ENCODE results near the gene PREB. TPM values are rescaled to one million over a fixed set of nuclear protein-coding genes. Genes with fewer than 3 reads are reported as not detected.
A peak's percentile ranks its signal among the peaks of the same experiment; 100 is the strongest.

The PREB gene
- total and polyA plus RNA-seq, 3 experiments from 2014 or later = 68.6 to 80.6 (median 79.5) TPM

DNA sequence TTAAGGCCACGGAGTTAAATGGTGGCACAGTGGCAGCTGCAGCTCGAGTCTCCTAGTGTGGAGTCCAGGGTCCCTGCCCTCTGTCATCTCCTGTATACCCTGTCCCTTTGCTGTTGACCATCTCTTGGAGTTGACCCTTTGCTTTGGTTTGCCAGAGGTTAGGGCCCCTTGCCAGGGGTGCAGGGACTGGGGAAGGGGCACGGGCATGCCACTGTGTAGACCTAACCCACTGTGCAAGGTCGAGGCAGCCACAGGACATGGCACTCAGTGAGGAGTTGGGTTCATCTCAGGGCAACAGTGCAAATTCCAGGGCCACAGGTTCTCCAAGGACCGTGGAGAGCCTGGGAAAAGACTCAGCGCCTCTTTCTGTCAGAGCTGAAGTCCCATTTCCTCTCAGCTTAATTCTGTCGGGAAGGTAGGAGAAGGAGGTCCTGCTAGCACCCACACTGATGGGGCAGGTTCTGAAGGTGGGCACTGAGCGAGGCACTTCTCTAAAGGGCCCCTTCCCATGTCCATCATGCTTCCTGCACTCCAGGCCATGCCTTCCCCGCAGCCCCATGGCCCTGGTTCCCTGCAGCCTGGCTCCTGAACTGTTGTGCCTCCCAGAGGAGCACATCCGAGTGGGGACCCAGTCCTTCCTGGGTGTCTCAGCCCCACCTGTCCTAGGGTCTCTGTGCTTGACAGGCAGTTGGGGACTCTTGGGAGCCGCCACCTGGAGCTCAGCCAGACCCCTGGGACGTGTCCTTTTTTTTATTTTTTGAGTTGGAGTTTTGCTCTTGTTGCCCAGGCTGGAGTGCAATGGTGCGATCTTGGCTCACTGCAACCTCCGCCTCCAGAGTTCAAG is 45.1 kb downstream of the PREB start:
- H3K36me3 ChIP-seq (ENCODE audit: insufficient read depth, low read length) = no peaks in the 10 kb centered on the region
- DNase-seq = no peak
- H3K27me3 Mint-ChIP-seq = no peaks in the 10 kb centered on the region
- peaks cover 16 to 19% (median 18%) of the 10 kb centered on the region in 3 donors for H3K4me1 Mint-ChIP-seq
- no peaks in the 10 kb centered on the region for H3K27me3 ChIP-seq (ENCODE audit: insufficient read depth, low read length, poor library complexity, severe bottlenecking)
- peak overlapping the region in 1 of 7 donors; percentile 18 for H3K4me3 Mint-ChIP-seq
- CTCF ChIA-PET = interaction anchor here (1.3 to 2.8 kb wide), 4 partner anchors 12 to 188 kb away, joined by 4 to 10 read pairs (median 4); no protein-coding TSS in a partner anchor
- POLR2A ChIA-PET = no interaction called here
- H3K4me1 ChIP-seq (ENCODE audit: insufficient read depth, low read length) = peaks cover 19% of the 10 kb centered on the region
- no peaks in the 10 kb centered on the region for H3K9me3 Mint-ChIP-seq
- H3K27ac Mint-ChIP-seq = peak overlapping the region in 1 of 8 donors; percentile 69
- peaks cover 0 to 2% (median 0%) of the 10 kb centered on the region in 3 donors for H3K36me3 Mint-ChIP-seq
- H3K27ac ChIP-seq (ENCODE audit: low read depth, low read length) = no peak overlapping the region
- no peaks in the 10 kb centered on the region for H3K9me3 ChIP-seq (ENCODE audit: low read length)
- no peak overlapping the region for H3K4me3 ChIP-seq (ENCODE audit: low read length)

DNA sequence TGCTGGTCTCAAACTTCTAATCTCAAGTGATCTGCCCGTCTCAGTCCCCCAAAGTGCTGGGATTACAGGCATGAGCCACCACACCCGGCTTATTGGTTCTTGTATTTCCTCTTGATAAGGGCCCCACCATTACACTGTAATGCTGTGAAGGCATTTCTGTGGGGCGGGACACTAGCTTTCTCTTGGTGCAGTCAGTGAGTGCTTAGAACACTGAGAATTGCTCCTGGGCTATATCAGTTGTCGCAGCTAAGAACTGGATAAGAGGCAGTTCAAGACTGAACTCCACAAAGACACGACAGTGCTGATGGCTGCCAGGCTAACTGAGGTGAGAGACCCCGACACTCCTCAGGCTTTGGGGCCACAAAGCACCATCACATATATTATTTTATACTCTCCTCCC is 45.8 kb downstream of the PREB start:
- Histone ChIP-seq H3K36me3 (ENCODE audit: insufficient read depth, low read length) (no peaks in the 10 kb centered on the region), H3K4me1 (ENCODE audit: insufficient read depth, low read length) (peaks cover 19% of the 10 kb centered on the region), H3K27me3 (ENCODE audit: insufficient read depth, low read length, poor library complexity, severe bottlenecking) (no peaks in the 10 kb centered on the region), H3K4me3 (ENCODE audit: low read length) (no peak overlapping the region), H3K27ac (ENCODE audit: low read depth, low read length) (no peak overlapping the region), H3K9me3 (ENCODE audit: low read length) (no peaks in the 10 kb centered on the region)
- H3K4me1 Mint-ChIP-seq = peaks cover 18 to 19% (median 19%) of the 10 kb centered on the region in 3 donors
- no peaks in the 10 kb centered on the region for H3K9me3 Mint-ChIP-seq
- no peak for DNase-seq
- peaks cover 0 to 2% (median 0%) of the 10 kb centered on the region in 3 donors for H3K36me3 Mint-ChIP-seq
- H3K4me3 Mint-ChIP-seq = peak overlapping the region in 4 of 7 donors; percentile 23 to 68 (median 35)
- ChIA-PET POLR2A (no interaction called here), CTCF (interaction anchor here (1.0 to 3.8 kb wide), 6 partner anchors 13 to 191 kb away, joined by 4 to 16 read pairs (median 8); partner anchors contain the start of gene AGBL5)
- H3K27ac Mint-ChIP-seq = peak overlapping the region in 1 of 8 donors; percentile 69
- no peaks in the 10 kb centered on the region for H3K27me3 Mint-ChIP-seq

DNA sequence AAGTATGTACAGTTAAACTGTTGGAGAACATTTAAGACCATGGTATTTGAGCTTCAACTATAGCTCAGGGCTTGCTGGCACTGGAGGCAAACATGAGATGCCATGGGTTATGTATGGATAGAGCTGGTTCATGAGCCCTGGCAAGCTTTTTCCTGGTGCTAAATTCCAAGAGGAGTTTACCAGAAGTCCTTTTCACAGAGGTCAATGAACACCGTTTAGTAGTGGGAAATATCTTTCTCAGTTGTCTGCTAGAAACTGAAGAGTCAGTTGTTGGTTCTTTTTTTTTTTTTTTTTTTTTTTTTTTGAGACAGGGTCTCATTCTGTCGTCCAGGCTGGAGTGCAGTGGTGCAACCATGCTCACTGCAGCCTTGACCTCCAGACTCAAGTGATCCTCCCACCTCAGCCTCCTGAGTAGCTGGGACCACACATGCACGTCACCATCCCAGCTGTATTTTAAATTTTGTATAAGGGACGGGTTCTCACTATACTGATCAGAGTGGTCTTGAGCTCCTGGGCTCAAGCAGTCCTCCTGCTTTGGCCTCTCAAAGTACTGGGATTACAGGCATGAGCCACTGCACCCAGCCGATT is 46.5 kb downstream of the PREB start:
- POLR2A ChIA-PET = interaction anchor here (1.1 to 3.8 kb wide), 5 partner anchors 8 to 138 kb away, joined by 3 to 24 read pairs (median 3); partner anchors contain the start of genes AGBL5 and OST4
- peak overlapping the region in 2 of 8 donors; percentile 37 to 73 for H3K27ac Mint-ChIP-seq

DNA sequence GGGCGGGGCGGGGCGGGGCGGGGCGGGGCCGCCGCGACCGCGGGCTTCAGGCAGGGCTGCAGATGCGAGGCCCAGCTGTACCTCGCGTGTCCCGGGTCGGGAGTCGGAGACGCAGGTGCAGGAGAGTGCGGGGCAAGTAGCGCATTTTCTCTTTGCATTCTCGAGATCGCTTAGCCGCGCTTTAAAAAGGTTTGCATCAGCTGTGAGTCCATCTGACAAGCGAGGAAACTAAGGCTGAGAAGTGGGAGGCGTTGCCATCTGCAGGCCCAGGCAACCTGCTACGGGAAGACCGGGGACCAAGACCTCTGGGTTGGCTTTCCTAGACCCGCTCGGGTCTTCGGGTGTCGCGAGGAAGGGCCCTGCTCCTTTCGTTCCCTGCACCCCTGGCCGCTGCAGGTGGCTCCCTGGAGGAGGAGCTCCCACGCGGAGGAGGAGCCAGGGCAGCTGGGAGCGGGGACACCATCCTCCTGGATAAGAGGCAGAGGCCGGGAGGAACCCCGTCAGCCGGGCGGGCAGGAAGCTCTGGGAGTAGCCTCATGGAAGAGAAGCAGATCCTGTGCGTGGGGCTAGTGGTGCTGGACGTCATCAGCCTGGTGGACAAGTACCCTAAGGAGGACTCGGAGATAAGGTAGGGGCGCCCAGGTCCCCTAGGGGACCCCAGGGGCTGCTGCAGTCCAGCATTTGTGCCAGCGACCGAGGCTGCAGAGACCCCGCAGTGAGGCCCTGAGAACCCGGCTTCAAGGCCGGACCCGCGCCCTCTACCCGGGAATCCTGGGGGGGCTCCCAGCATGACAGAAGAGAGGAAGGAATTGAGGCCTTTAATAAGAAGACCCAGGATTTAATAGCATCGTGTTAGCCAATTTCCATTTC is 47.5 kb downstream of the PREB start, which contains the start of gene KHK:
Gene KHK (plus strand): TSS at position 49 of the 870 bp plus-strand sequence. CDS start 488 bp downstream, at position 537.
- Mint-ChIP-seq H3K4me1 (peaks cover 18 to 19% (median 19%) of the 10 kb centered on the region in 3 donors), H3K27me3 (no peaks in the 10 kb centered on the region), H3K36me3 (peaks cover 0 to 2% (median 0%) of the 10 kb centered on the region in 3 donors), H3K9me3 (no peaks in the 10 kb centered on the region), H3K4me3 (peak within 1 kb of the TSS; percentile 79 to 94 (median 84)), H3K27ac (peak within 1 kb of the TSS; percentile 52 to 94 (median 77))
- POLR2A ChIA-PET = interaction anchor here (0.9 to 3.8 kb wide), 7 partner anchors 9 to 285 kb away, joined by 3 to 24 read pairs (median 3); partner anchors contain the start of genes AGBL5 and OST4
- H3K4me1 ChIP-seq (ENCODE audit: insufficient read depth, low read length) = peaks cover 25% of the 10 kb centered on the region
- peak within 1 kb of the TSS; percentile 75 for H3K27ac ChIP-seq (ENCODE audit: low read depth, low read length)
- H3K4me3 ChIP-seq (ENCODE audit: low read length) = peak within 1 kb of the TSS; percentile 67
- no peaks in the 10 kb centered on the region for H3K27me3 ChIP-seq (ENCODE audit: insufficient read depth, low read length, poor library complexity, severe bottlenecking)
- CTCF ChIA-PET = interaction anchor here (0.7 to 3.8 kb wide), 20 partner anchors 12 to 216 kb away, joined by 3 to 16 read pairs (median 4); partner anchors contain the start of genes ABHD1, AGBL5, OST4 and PREB
- DNase-seq = peak in 1 of 5 donors; percentile 16
- H3K9me3 ChIP-seq (ENCODE audit: low read length) = no peaks in the 10 kb centered on the region
- no peaks in the 10 kb centered on the region for H3K36me3 ChIP-seq (ENCODE audit: insufficient read depth, low read length)

More for the DNA sequence above, 46.5 kb downstream of the PREB start:
- DNase-seq = no peak
- Mint-ChIP-seq H3K36me3 (peaks cover 0 to 2% (median 0%) of the 10 kb centered on the region in 3 donors), H3K27me3 (no peaks in the 10 kb centered on the region), H3K4me3 (peak overlapping the region; percentile 30 to 94 (median 75)), H3K4me1 (peaks cover 18 to 19% (median 19%) of the 10 kb centered on the region in 3 donors), H3K9me3 (no peaks in the 10 kb centered on the region)
- H3K27me3 ChIP-seq (ENCODE audit: insufficient read depth, low read length, poor library complexity, severe bottlenecking) = no peaks in the 10 kb centered on the region
- no peaks in the 10 kb centered on the region for H3K36me3 ChIP-seq (ENCODE audit: insufficient read depth, low read length)
- no peak overlapping the region for H3K4me3 ChIP-seq (ENCODE audit: low read length)
- no peaks in the 10 kb centered on the region for H3K9me3 ChIP-seq (ENCODE audit: low read length)
- peaks cover 19% of the 10 kb centered on the region for H3K4me1 ChIP-seq (ENCODE audit: insufficient read depth, low read length)
- CTCF ChIA-PET = interaction anchor here (0.7 to 3.8 kb wide), 13 partner anchors 11 to 215 kb away, joined by 3 to 16 read pairs (median 5); partner anchors contain the start of genes AGBL5 and PREB
- no peak overlapping the region for H3K27ac ChIP-seq (ENCODE audit: low read depth, low read length)

DNA sequence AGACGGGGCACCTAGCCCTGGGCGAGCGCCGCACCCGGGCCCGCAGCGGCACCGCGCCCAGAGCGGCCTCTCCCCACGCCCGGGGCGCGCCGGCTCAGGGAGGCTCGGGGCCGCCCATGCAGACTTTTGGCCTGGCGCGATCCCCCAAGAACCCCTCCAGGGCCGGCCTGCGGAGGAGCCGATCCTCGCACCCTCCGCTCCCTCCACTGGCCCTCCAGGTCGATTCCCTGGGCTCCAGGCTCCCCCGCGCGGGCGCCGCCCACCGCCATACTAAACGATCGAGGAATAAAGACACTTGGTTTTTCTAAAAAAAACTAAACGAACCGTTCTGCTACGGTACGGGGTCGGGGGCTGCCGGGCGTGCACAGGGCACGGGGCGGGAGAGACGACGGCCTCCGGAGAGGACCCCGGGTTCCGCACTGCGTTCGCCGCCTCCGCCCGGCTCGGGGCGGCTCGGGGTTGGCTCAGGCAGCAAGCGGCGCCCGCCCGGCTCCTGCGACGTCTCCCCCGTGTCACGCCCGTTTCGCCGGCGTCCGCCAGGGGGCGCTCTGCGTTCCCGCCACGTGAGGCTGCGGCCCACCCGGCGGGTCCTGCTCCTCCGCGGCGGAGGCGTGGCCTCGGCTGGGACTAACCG is 48.2 kb downstream of the PREB start:
- Histone ChIP-seq H3K9me3 (ENCODE audit: low read length) (no peaks in the 10 kb centered on the region), H3K36me3 (ENCODE audit: insufficient read depth, low read length) (no peaks in the 10 kb centered on the region), H3K4me3 (ENCODE audit: low read length) (peak overlapping the region; percentile 60), H3K27me3 (ENCODE audit: insufficient read depth, low read length, poor library complexity, severe bottlenecking) (no peaks in the 10 kb centered on the region), H3K4me1 (ENCODE audit: insufficient read depth, low read length) (peaks cover 32% of the 10 kb centered on the region), H3K27ac (ENCODE audit: low read depth, low read length) (peak overlapping the region; percentile 75)
- Mint-ChIP-seq H3K4me3 (peak overlapping the region; percentile 79 to 94 (median 82)), H3K9me3 (no peaks in the 10 kb centered on the region), H3K27ac (peak overlapping the region; percentile 46 to 94 (median 73)), H3K36me3 (no peaks in the 10 kb centered on the region), H3K4me1 (peaks cover 20 to 25% (median 24%) of the 10 kb centered on the region in 3 donors), H3K27me3 (no peaks in the 10 kb centered on the region)
- POLR2A ChIA-PET = interaction anchor here (0.9 to 3.8 kb wide), 5 partner anchors 11 to 285 kb away, joined by 3 to 24 read pairs (median 6); partner anchors contain the start of genes AGBL5 and OST4
- CTCF ChIA-PET = interaction anchor here (0.9 to 3.8 kb wide), 13 partner anchors 13 to 207 kb away, joined by 3 to 16 read pairs (median 3); partner anchors contain the start of genes ABHD1, AGBL5, OST4 and PREB
- peak; percentile 97 to 99 (median 97) for DNase-seq

DNA sequence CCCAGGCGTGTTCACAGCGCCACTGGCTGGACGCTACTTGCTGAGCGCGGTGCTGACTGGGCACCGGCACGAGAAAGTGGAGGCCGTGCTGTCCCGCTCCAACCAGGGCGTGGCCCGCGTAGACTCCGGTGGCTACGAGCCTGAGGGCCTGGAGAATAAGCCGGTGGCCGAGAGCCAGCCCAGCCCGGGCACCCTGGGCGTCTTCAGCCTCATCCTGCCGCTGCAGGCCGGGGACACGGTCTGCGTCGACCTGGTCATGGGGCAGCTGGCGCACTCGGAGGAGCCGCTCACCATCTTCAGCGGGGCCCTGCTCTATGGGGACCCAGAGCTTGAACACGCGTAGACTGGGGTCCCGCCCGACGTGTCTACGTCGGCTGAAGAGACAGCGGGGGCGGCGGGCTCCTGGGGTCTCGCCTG is 48.8 kb downstream of the PREB start:
- Histone ChIP-seq H3K36me3 (ENCODE audit: insufficient read depth, low read length) (no peaks in the 10 kb centered on the region), H3K9me3 (ENCODE audit: low read length) (no peaks in the 10 kb centered on the region), H3K27ac (ENCODE audit: low read depth, low read length) (peak overlapping the region; percentile 75), H3K27me3 (ENCODE audit: insufficient read depth, low read length, poor library complexity, severe bottlenecking) (no peaks in the 10 kb centered on the region), H3K4me3 (ENCODE audit: low read length) (peak overlapping the region; percentile 60), H3K4me1 (ENCODE audit: insufficient read depth, low read length) (peaks cover 37% of the 10 kb centered on the region)
- H3K4me1 Mint-ChIP-seq = peaks cover 25 to 30% (median 30%) of the 10 kb centered on the region in 3 donors
- peak overlapping the region; percentile 58 to 94 (median 76) for H3K4me3 Mint-ChIP-seq
- no peaks in the 10 kb centered on the region for H3K27me3 Mint-ChIP-seq
- H3K9me3 Mint-ChIP-seq = no peaks in the 10 kb centered on the region
- no peaks in the 10 kb centered on the region for H3K36me3 Mint-ChIP-seq
- ChIA-PET POLR2A (interaction anchor here (1.2 to 3.8 kb wide), 3 partner anchors 11 to 35 kb away, joined by 4 to 24 read pairs (median 6); partner anchors contain the start of genes AGBL5 and OST4), CTCF (interaction anchor here (1.0 to 3.8 kb wide), 4 partner anchors 17 to 207 kb away, joined by 3 to 16 read pairs (median 9); partner anchors contain the start of gene AGBL5)
- H3K27ac Mint-ChIP-seq = peak overlapping the region; percentile 8 to 87 (median 64)
- DNase-seq = peak in 1 of 5 donors; percentile 14

Measured in CD8-positive, alpha-beta memory T cell (primary cell).